Fibroblast of gingiva (primary cell): Measurements from ENCODE around the gene ZNF207.
"Not testable (repeated sequence)": the region's sequence is repeated elsewhere in the genome, so short reads cannot be mapped to it uniquely, and the experiment has no call there.

Source experiments
- DNase-seq: peaks from one replicate; pipeline ENCODE4 v3.0.0-alpha.2; 2011; ENCODE audit warnings: low read depth

ZNF207 gene

GRCh38 chr17:32349854-32350665, at the start of gene ZNF207:
Gene ZNF207 (plus strand): TSS chr17:32350157. CDS start chr17:32350286, 129 bp downstream.
- peak; percentile 96 for DNase-seq

- no peak for DNase-seq
Observed at GRCh38 chr17:32302037-32302436, 47.9 kb upstream of the ZNF207 start.

- no peak for DNase-seq
Observed at GRCh38 chr17:32302860-32303649, 46.9 kb upstream of the ZNF207 start.

GRCh38 chr17:32303781-32304288, 46.1 kb upstream of the ZNF207 start:
- DNase-seq, result no peak

- DNase-seq, result no peak
Observed at GRCh38 chr17:32305049-32305448, 44.9 kb upstream of the ZNF207 start.

GRCh38 chr17:32307658-32308057, 42.3 kb upstream of the ZNF207 start:
- DNase-seq, result no peak

- no peak for DNase-seq
Observed at GRCh38 chr17:32311028-32311536, 38.9 kb upstream of the ZNF207 start.

- no peak for DNase-seq
Observed at GRCh38 chr17:32314636-32315035, 35.3 kb upstream of the ZNF207 start.

GRCh38 chr17:32315171-32315570, 34.8 kb upstream of the ZNF207 start:
- DNase-seq, result no peak

- DNase-seq, result not testable (repeated sequence)
Observed at GRCh38 chr17:32316653-32317052, 33.3 kb upstream of the ZNF207 start.

GRCh38 chr17:32317353-32317752, 32.6 kb upstream of the ZNF207 start:
- DNase-seq, result no peak

- no peak for DNase-seq
Observed at GRCh38 chr17:32318071-32318470, 31.9 kb upstream of the ZNF207 start.

- DNase-seq, result peak; percentile 24
Observed at GRCh38 chr17:32319548-32319905, 30.4 kb upstream of the ZNF207 start.

GRCh38 chr17:32320080-32320479, 29.9 kb upstream of the ZNF207 start:
- not testable (repeated sequence) for DNase-seq

- DNase-seq, result no peak
Observed at GRCh38 chr17:32320847-32321246, 29.1 kb upstream of the ZNF207 start.

- no peak for DNase-seq
Observed at GRCh38 chr17:32323046-32323445, 26.9 kb upstream of the ZNF207 start.

- peak; percentile 8 for DNase-seq
Observed at GRCh38 chr17:32323811-32324491, 26.0 kb upstream of the ZNF207 start.

- no peak for DNase-seq
Observed at GRCh38 chr17:32327911-32328310, 22.0 kb upstream of the ZNF207 start.

- no peak for DNase-seq
Observed at GRCh38 chr17:32330147-32330546, 19.8 kb upstream of the ZNF207 start.

- DNase-seq, result no peak
Observed at GRCh38 chr17:32331243-32332040, 18.5 kb upstream of the ZNF207 start.

GRCh38 chr17:32333187-32333586, 16.8 kb upstream of the ZNF207 start:
- DNase-seq, result no peak
